Measurements from ENCODE around the gene DENND2D.

The DENND2D gene

DNA sequence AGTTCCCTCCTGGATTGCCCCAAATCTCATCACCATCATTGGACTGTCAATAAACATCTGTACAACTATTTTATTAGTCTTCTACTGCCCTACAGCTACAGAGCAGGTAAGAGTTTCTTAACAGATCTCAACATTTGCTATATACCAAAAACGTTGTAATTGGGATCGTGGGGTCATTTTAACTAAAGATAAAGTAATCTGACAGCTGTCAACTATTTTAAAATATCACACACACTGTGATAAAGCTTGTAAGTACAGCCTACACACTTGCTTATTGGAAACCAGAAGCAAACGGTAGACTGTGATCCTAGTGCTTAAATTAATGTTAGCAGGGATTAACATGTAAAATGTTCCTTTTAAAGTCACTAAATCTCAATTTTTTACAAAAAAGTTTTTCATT, 52.5 kb downstream of the DENND2D start:
- no peak for DNase-seq (ENCODE audit: low read depth, low spot score)
- ChIA-PET POLR2A (no interaction called here), CTCF (no interaction called here)
- H3K4me3 ChIP-seq (ENCODE audit: low read depth, low read length), result no peak overlapping the region
- TF ChIP-seq, protein P1, sequence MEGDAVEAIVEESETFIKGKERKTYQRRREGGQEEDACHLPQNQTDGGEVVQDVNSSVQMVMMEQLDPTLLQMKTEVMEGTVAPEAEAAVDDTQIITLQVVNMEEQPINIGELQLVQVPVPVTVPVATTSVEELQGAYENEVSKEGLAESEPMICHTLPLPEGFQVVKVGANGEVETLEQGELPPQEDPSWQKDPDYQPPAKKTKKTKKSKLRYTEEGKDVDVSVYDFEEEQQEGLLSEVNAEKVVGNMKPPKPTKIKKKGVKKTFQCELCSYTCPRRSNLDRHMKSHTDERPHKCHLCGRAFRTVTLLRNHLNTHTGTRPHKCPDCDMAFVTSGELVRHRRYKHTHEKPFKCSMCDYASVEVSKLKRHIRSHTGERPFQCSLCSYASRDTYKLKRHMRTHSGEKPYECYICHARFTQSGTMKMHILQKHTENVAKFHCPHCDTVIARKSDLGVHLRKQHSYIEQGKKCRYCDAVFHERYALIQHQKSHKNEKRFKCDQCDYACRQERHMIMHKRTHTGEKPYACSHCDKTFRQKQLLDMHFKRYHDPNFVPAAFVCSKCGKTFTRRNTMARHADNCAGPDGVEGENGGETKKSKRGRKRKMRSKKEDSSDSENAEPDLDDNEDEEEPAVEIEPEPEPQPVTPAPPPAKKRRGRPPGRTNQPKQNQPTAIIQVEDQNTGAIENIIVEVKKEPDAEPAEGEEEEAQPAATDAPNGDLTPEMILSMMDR (IDR thresholded peaks at IDR 0.05; ENCODE audit: insufficient read depth, low read length, missing control alignments), result no peak

- ChIA-PET POLR2A (no interaction called here), CTCF (no interaction called here)
- no peak overlapping the region for H3K4me3 ChIP-seq (ENCODE audit: low read depth, low read length)
- TF ChIP-seq, protein P1 (IDR thresholded peaks at IDR 0.05; ENCODE audit: insufficient read depth, low read length, missing control alignments), result no peak
- no peak for DNase-seq (ENCODE audit: low read depth, low spot score)
These were observed 54.3 kb downstream of the DENND2D start for GRCh38 chr1:111145963-111146768.

DNA sequence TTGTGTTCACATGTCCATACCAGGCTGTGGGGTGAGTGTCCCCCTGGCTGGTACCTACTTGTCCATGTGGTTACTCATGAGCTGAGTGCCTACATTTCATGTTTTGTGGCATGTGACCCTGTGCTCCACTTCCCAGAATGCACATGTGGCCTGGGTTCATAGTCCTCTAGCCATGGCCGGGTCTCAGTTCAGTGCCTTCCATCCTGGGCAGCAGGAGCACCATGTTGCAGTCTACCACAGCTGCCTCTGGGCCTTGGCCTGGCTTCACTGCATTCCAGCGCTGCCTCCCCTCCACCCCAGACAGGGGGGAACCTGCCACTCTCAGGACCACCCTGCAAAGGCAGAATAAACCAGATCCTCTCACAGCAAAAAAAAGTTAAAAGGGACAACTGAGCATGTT, 54.9 kb downstream of the DENND2D start:
- CTCF ChIA-PET, result no interaction called here
- no peak for DNase-seq (ENCODE audit: low read depth, low spot score)

DNA sequence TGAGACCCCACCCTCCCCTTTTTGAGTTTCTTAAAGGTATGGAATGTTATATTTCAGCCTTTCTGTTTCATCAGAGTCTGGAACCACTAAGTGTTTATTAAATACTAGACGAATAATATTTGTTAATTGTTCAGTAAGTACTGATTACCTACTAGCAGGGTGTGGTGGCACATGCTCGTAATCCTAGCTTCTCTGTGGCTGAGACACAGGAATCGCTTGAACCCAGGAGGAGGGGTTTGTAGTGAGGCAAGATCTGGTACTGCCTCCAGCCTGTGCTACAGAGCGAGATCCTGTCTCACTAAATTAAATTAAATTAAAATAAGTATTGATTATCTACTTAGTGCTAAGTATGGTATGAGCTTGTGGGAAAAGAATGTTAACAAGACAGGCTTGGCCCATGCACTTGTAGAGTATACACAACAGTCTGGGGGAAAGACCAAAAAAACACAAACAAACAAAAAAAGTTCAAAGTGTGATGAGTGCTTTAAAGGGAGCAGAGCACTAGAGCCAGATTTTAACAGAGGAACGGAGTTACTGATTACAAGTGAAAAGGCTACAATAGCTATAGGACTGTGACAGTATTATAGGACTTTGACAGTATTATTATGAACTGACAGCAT, 58.0 kb downstream of the DENND2D start:
- ChIA-PET POLR2A (no interaction called here), CTCF (interaction anchor here (1.6 kb wide), 1 partner anchor 49 kb away, joined by 5 read pairs; no protein-coding TSS in a partner anchor)
- DNase-seq (ENCODE audit: low read depth, low spot score), result no peak
- TF ChIP-seq, protein P1 (IDR thresholded peaks at IDR 0.05; ENCODE audit: insufficient read depth, low read length, missing control alignments), result no peak
- H3K4me3 ChIP-seq (ENCODE audit: low read depth, low read length), result no peak overlapping the region

More for the DNA sequence above, 54.9 kb downstream of the DENND2D start:
- H3K4me3 ChIP-seq (ENCODE audit: low read depth, low read length), result no peak overlapping the region
- POLR2A ChIA-PET, result interaction anchor here (0.9 kb wide), 1 partner anchor 10 kb away, joined by 3 read pairs; no protein-coding TSS in a partner anchor
- TF ChIP-seq, protein P1 (IDR thresholded peaks at IDR 0.05; ENCODE audit: insufficient read depth, low read length, missing control alignments), result no peak

DNA sequence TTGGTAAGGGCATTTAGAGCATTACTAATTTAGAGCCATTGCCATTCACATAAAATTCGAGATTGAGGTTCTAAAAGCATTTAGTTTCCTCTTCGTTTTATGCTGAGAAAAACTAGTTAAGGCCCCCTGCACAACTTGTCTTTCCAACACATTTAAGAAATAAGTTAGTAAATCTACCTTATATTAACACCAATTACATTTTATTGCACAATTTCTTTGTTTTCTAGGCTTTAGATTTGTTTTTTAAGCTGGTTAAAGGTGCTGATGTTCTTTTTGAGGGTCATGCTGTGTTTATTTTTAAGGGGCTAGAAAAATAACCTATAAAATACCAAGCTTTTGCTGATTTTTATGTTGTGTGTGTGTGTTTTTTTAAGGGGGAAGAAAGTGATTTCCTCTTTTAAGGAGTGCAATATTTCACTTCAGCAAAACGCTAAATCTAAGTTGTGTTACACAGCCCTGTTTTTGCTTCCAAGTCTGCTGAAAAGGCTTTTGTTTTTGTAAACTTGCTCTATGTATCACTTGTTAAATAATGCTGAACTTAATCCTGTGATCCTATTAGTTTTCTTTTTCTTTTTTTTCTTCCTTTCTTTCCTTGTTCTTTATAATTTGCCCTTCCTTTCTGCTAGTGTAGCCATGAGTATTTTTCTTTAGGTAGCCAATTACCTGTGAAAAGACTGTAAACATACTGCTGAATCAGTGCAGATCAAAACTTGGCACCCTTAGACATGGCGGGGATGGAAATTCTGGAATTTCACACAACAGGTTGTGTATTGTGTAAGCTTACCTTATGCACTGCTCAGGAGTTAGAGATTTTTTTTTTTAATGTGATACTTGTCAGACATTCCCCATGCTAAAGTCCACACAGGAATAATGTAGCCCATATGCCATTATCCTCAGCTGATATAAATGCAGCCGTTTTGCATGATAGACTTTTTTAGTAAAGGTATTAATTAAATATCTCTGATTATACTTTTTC, 58.9 kb downstream of the DENND2D start:
- TF ChIP-seq, protein P1 (IDR thresholded peaks at IDR 0.05; ENCODE audit: insufficient read depth, low read length, missing control alignments), result no peak
- DNase-seq (ENCODE audit: low read depth, low spot score), result no peak
- CTCF ChIA-PET, result interaction anchor here (0.9 to 1.6 kb wide), 2 partner anchors 22 to 50 kb away, joined by 3 to 5 read pairs; no protein-coding TSS in a partner anchor
- POLR2A ChIA-PET, result no interaction called here
- H3K4me3 ChIP-seq (ENCODE audit: low read depth, low read length), result peak overlapping the region; percentile 88

Measured in AG04449 (cell line).